H1 (cell line): ENCODE data around the gene C18orf63. TPM values are rescaled to one million over a fixed set of nuclear protein-coding genes. Genes with fewer than 3 reads are reported as not detected.
A peak's percentile ranks its signal among the peaks of the same experiment; 100 is the strongest.

Experiments used
- CTCF ChIA-PET: fragments of 300-600 bp; sonication (Branson Sonifier 250); formaldehyde crosslinking; loops from one replicate; lab custom pipeline; 2021; ENCODE audit not compliant: partially characterized antibody; lab: Charles Lee
- POLR2A ChIA-PET: fragments of 300-600 bp; sonication (Branson Sonifier 250); formaldehyde crosslinking; loops from one replicate; lab custom pipeline; 2021; ENCODE audit warnings: inconsistent platforms; ENCODE audit not compliant: partially characterized antibody; lab: Charles Lee
- DNase-seq, 2 experiments: peaks; one replicate each; pipeline versions ENCODE4 v3.0.0 to v3.0.0-alpha.2; 2010 to 2022; ENCODE audit warnings: low spot score in 2 of 2, low read depth in 1 of 2, mixed read lengths in 1 of 2
- FAIRE-seq: peaks from 2 replicates; lab custom pipeline; 2011; peaks lifted over from hg19 to GRCh38; lab: Jason Lieb, UNC
- H2AFZ ChIP-seq: 2 replicates; pipeline ENCODE4 v1.8.1; 2012; ENCODE audit warnings: low read length, inconsistent platforms
- H2AK5ac ChIP-seq: 2 replicates; pipeline ENCODE4 v1.6.1; 2013; ENCODE audit warnings: low read depth, low read length
- H2BK120ac ChIP-seq: replicated peaks from 2 replicates; pipeline ENCODE3; 2013; ENCODE audit warnings: low read depth, low read length, inconsistent platforms
- H2BK12ac ChIP-seq: 2 replicates; pipeline ENCODE4 v1.6.1; 2013; ENCODE audit warnings: low read depth, low read length
- H2BK15ac ChIP-seq: 2 replicates; pipeline ENCODE4 v1.6.1; 2013; ENCODE audit warnings: low read length
- H2BK20ac ChIP-seq: 2 replicates; pipeline ENCODE4 v1.6.1; 2013; ENCODE audit warnings: low read length
- H2BK5ac ChIP-seq: 2 replicates; pipeline ENCODE4 v1.6.1; 2013; ENCODE audit warnings: low read depth, low read length
- H3K14ac ChIP-seq: 2 replicates; pipeline ENCODE4 v1.6.1; 2013; ENCODE audit warnings: inconsistent platforms; ENCODE audit not compliant: insufficient read length
- H3K18ac ChIP-seq: 2 replicates; pipeline ENCODE4 v1.6.1; 2013; ENCODE audit warnings: low read length; ENCODE audit errors: extremely low read depth
- H3K23ac ChIP-seq: 2 replicates; pipeline ENCODE4 v1.6.1; 2013; ENCODE audit warnings: inconsistent platforms; ENCODE audit not compliant: insufficient read length
- H3K23me2 ChIP-seq: 2 replicates; pipeline ENCODE4 v1.6.1; 2013; ENCODE audit warnings: low read depth, low read length
- H3K27ac ChIP-seq: 2 replicates; pipeline ENCODE4 v1.6.1; 2011; ENCODE audit warnings: low read depth, low read length, inconsistent platforms
- H3K27me3 ChIP-seq, 4 experiments: replicated peaks in 1 of 4; 1 replicate in 1 of 4; 2 replicates in 3 of 4; pipeline versions ENCODE4 v1.6.1 to v1.8.1; 2011 to 2013; ENCODE audit warnings: low read length in 3 of 4, mild to moderate bottlenecking in 3 of 4, inconsistent platforms in 2 of 4, mixed read lengths in 2 of 4, moderate library complexity in 1 of 4; ENCODE audit not compliant: control insufficient read depth in 3 of 4, insufficient read depth in 3 of 4; ENCODE audit errors: extremely low read depth in 1 of 4
- H3K36me3 ChIP-seq, 4 experiments: 2 replicates each; pipeline versions ENCODE4 v1.6.1 to v1.8.1; 2011 to 2013; ENCODE audit warnings: mild to moderate bottlenecking in 4 of 4, low read length in 3 of 4, moderate library complexity in 2 of 4, control low read depth in 1 of 4, inconsistent platforms in 1 of 4; ENCODE audit not compliant: insufficient read depth in 4 of 4, control insufficient read depth in 2 of 4
- H3K4ac ChIP-seq: replicated peaks from 2 replicates; pipeline ENCODE3; 2013; ENCODE audit warnings: low read length, low read depth, mixed read lengths, inconsistent platforms; ENCODE audit not compliant: insufficient read length
- H3K4me1 ChIP-seq, 4 experiments: replicated peaks in 1 of 4; 1 replicate in 1 of 4; 2 replicates in 3 of 4; pipeline versions ENCODE4 v1.6.1 to v1.8.1; 2011 to 2013; ENCODE audit warnings: low read length in 3 of 4, inconsistent platforms in 2 of 4, mixed read lengths in 1 of 4; ENCODE audit not compliant: insufficient read depth in 4 of 4, control insufficient read depth in 3 of 4
- H3K4me2 ChIP-seq, 2 experiments: 2 replicates each; pipeline versions ENCODE4 v1.6.1 to v1.8.1; 2011 to 2013; ENCODE audit warnings: low read depth in 2 of 2, low read length in 2 of 2, control low read depth in 1 of 2, inconsistent platforms in 1 of 2, mild to moderate bottlenecking in 1 of 2; ENCODE audit not compliant: insufficient read depth in 1 of 2
- H3K4me3 ChIP-seq, 4 experiments: fragments of 200-600, 300-600 bp in 1 of 4; sonication (generic), shearing (Covaris generic), sonication (Bioruptor Twin) in 1 of 4; 2 replicates each; pipeline versions ENCODE4 v1.5.1 to v1.8.1; 2011 to 2016; ENCODE audit warnings: low read length in 4 of 4, low read depth in 3 of 4, control low read depth in 2 of 4, inconsistent platforms in 2 of 4, mild to moderate bottlenecking in 2 of 4, mixed read lengths in 1 of 4, moderate library complexity in 1 of 4; ENCODE audit not compliant: insufficient read depth in 2 of 4; ENCODE audit errors: extremely low read depth in 1 of 4
- H3K56ac ChIP-seq: replicated peaks from 2 replicates; pipeline ENCODE3; 2013; ENCODE audit warnings: low read depth, mild to moderate bottlenecking, mixed read lengths, low read length, inconsistent platforms; ENCODE audit not compliant: insufficient read length
- H3K79me1 ChIP-seq: 2 replicates; pipeline ENCODE4 v1.6.1; 2013; ENCODE audit warnings: low read depth, low read length, control low read depth
- H3K79me2 ChIP-seq, 2 experiments: 2 replicates each; pipeline versions ENCODE4 v1.6.1 to v1.8.1; 2012 to 2013; ENCODE audit warnings: low read length in 2 of 2, mild to moderate bottlenecking in 2 of 2, inconsistent platforms in 1 of 2; ENCODE audit not compliant: insufficient read depth in 2 of 2, control insufficient read depth in 1 of 2
- H3K9ac ChIP-seq, 4 experiments: replicated peaks in 1 of 4; 1 replicate in 1 of 4; 2 replicates in 3 of 4; pipeline versions ENCODE4 v1.6.1 to v1.8.1; 2011 to 2013; ENCODE audit warnings: low read depth in 3 of 4, low read length in 3 of 4, control low read depth in 2 of 4, mild to moderate bottlenecking in 2 of 4, moderate library complexity in 2 of 4, inconsistent platforms in 1 of 4; ENCODE audit errors: extremely low read depth in 1 of 4
- H3K9me3 ChIP-seq, 2 experiments: 2 replicates each; pipeline versions ENCODE4 v1.6.1 to v1.8.1; 2012 to 2013; ENCODE audit warnings: mild to moderate bottlenecking in 2 of 2, moderate library complexity in 2 of 2, control low read depth in 1 of 2, inconsistent platforms in 1 of 2, low read depth in 1 of 2, low read length in 1 of 2, mixed read lengths in 1 of 2; ENCODE audit not compliant: insufficient read depth in 2 of 2
- H4K20me1 ChIP-seq, 2 experiments: replicated peaks in 1 of 2; 2 replicates each; pipeline versions ENCODE3 to v1.8.1; 2011 to 2013; ENCODE audit warnings: inconsistent platforms in 2 of 2, low read length in 2 of 2, mild to moderate bottlenecking in 1 of 2; ENCODE audit not compliant: insufficient read depth in 2 of 2, control insufficient read depth in 1 of 2
- H4K5ac ChIP-seq: 2 replicates; pipeline ENCODE4 v1.6.1; 2013; ENCODE audit warnings: low read length, low read depth, mixed read lengths, inconsistent platforms; ENCODE audit not compliant: insufficient read length
- H4K8ac ChIP-seq: 2 replicates; pipeline ENCODE4 v1.8.0; 2013; ENCODE audit warnings: mild to moderate bottlenecking, moderate library complexity, low read length, inconsistent platforms; ENCODE audit not compliant: insufficient read depth; ENCODE audit errors: extremely low read depth
- H4K91ac ChIP-seq: replicated peaks from 2 replicates; pipeline ENCODE3; 2013; ENCODE audit warnings: low read length, mixed read lengths, inconsistent platforms; ENCODE audit not compliant: insufficient read length
- CHD1 ChIP-seq: IDR thresholded peaks from 2 replicates; pipeline ENCODE4 v1.6.1; 2012; ENCODE audit warnings: low read depth, low read length, improper control_type of control experiment
- RFX5 ChIP-seq: IDR thresholded peaks from 2 replicates; pipeline ENCODE4 v1.6.1; 2011; ENCODE audit warnings: low read depth, low read length, improper control_type of control experiment, borderline replicate concordance
- ZNF274 ChIP-seq: IDR thresholded peaks from 2 replicates; pipeline ENCODE4 v1.7.0; 2012; ENCODE audit warnings: low read length, borderline replicate concordance; ENCODE audit errors: extremely low read depth
- WGBS, 2 experiments: shearing (Covaris generic) in 1 of 2; methylation state at CpG; one replicate each; pipeline versions ENCODE4 v1.1.6 to v1.1.7; 2013 to 2015; ENCODE audit warnings: low lambda C conversion rate in 2 of 2, mixed read lengths in 2 of 2, inconsistent platforms in 1 of 2, low coverage in 1 of 2, missing lambda C conversion rate in 1 of 2; ENCODE audit not compliant: insufficient replicate concordance in 2 of 2, insufficient coverage in 1 of 2, insufficient read length in 1 of 2; ENCODE audit errors: extremely low coverage in 1 of 2, missing lambda C conversion rate in 1 of 2; 5-methylcytosine and 5-hydroxymethylcytosine counted together
- polyA plus RNA-seq, 7 experiments: library from polyadenylated mRNA; depleted of rRNA in 3 of 7; stranded (reverse) in 5 of 7; unstranded in 2 of 7; fragments of >200 nt in 5 of 7; fragments of 200-250 nt in 2 of 7; gene quantifications; 1 replicate in 5 of 7; 2 replicates in 1 of 7; 4 replicates in 1 of 7; pipeline versions ENCODE4 v1.2.1 to v1.2.3, GENCODE V29; 2011 to 2013; ENCODE audit warnings: missing spikeins in 2 of 7, mixed read lengths in 2 of 7
- total RNA-seq: library from RNA; stranded (reverse); fragmentation: NEBNext Ultra II Directional; extraction: Animal tissue kit (Norgen Biotek cat#: 25700); gene quantifications from 2 replicates; pipeline ENCODE4 v1.2.1, GENCODE V29; 2021

Gene C18orf63
- total and polyA plus RNA-seq, 2 of the 8 experiments (the other 6 are each of a cell fraction or from before 2014, with no cell fraction given): not detected

GRCh38 chr18:74367905-74368304 is 52.3 kb downstream of the C18orf63 start:
- Histone ChIP-seq H4K8ac (peak overlapping the region; percentile 22; the same call in 1 of the 2 replicates), H3K18ac (no peak overlapping the region), H3K56ac (no peak overlapping the region), H2AK5ac (no peak overlapping the region), H2BK12ac (no peak overlapping the region), H3K9me3 (no peaks in the 10 kb centered on the region), H3K23ac (no peak overlapping the region), H3K79me2 (no peaks in the 10 kb centered on the region), H3K36me3 (no peaks in the 10 kb centered on the region), H3K23me2 (0 out of 2 replicates have a peak, but pooled peaks cover 2% of the 10 kb centered on the region), H4K20me1 (no peaks in the 10 kb centered on the region), H3K4me3 (no peak overlapping the region), H2BK15ac (no peak overlapping the region), H4K5ac (no peak overlapping the region), H2BK20ac (no peak overlapping the region), H3K9ac (no peak overlapping the region), H3K4me2 (no peak overlapping the region), H3K4ac (no peak overlapping the region), H3K27ac (no peak overlapping the region), H2BK5ac (no peak overlapping the region), H3K27me3 (no peaks in the 10 kb centered on the region), H2AFZ (no peak overlapping the region), H3K79me1 (no peaks in the 10 kb centered on the region), H2BK120ac (no peak overlapping the region), H4K91ac (no peak overlapping the region), H3K4me1 (no peaks in the 10 kb centered on the region), H3K14ac (no peak overlapping the region)
- WGBS, 2 experiments: 93% methylated on average over 10 of the region's 10 CpGs; no CpG with 5 or more reads in 1 of the 2 experiments
- CTCF ChIA-PET: interaction anchor here (1.2 kb wide), 1 partner anchor 10 kb away, joined by 3 read pairs; no protein-coding TSS in a partner anchor
- FAIRE-seq: no peak
- DNase-seq: no peak
- POLR2A ChIA-PET: no interaction called here
- no peak for TF ChIP-seq RFX5
- TF ChIP-seq ZNF274: no peak
- TF ChIP-seq CHD1: no peak
